HepG2 (cell line): ENCODE data around the gene ELL. TPM values are rescaled to one million over a fixed set of nuclear protein-coding genes. Genes with fewer than 3 reads are reported as not detected.

ENCODE experiments used
- ATF5 ChIP-seq: sonication (generic); formaldehyde crosslinking; IDR thresholded peaks from 2 replicates; pipeline ENCODE4 v1.4.0; 2020; ENCODE audit warnings: mild to moderate bottlenecking, low read depth, missing genetic modification reagents
- BHLHE40 ChIP-seq: IDR thresholded peaks from 2 replicates; pipeline ENCODE4 v1.6.1; 2011; ENCODE audit warnings: low read length, improper control_type of control experiment
- CREM ChIP-seq, 2 experiments: sonication (generic) in 1 of 2; formaldehyde crosslinking in 1 of 2; IDR thresholded peaks; 2 replicates each; pipeline versions ENCODE4 v1.4.0 to v1.6.1; 2016 to 2020; ENCODE audit warnings: antibody characterized with exemption in 1 of 2, mild to moderate bottlenecking in 1 of 2, missing genetic modification reagents in 1 of 2
- CTCF ChIP-seq: sonication (generic); formaldehyde crosslinking; IDR thresholded peaks from 2 replicates; pipeline ENCODE4 v1.5.0; 2020; ENCODE audit warnings: mild to moderate bottlenecking, missing genetic modification reagents, moderate library complexity
- ELF3 ChIP-seq: IDR thresholded peaks from 2 replicates; pipeline ENCODE4 v1.6.1; 2016; ENCODE audit warnings: missing genetic modification reagents, missing compliant biosample characterization
- FOXA3 ChIP-seq: IDR thresholded peaks from 2 replicates; pipeline ENCODE4 v1.6.1; 2016; ENCODE audit warnings: missing genetic modification reagents, missing compliant biosample characterization
- HDAC2 ChIP-seq: sonication (generic); formaldehyde crosslinking; IDR thresholded peaks from 2 replicates; pipeline ENCODE4 v1.4.0; 2020; ENCODE audit warnings: missing genetic modification reagents
- MAX ChIP-seq: IDR thresholded peaks from 2 replicates; pipeline ENCODE4 v1.6.1; 2012; ENCODE audit warnings: inconsistent platforms
- MED1 ChIP-seq: sonication (generic); formaldehyde crosslinking; IDR thresholded peaks from 2 replicates; pipeline ENCODE4 v1.4.0; 2020; ENCODE audit warnings: missing genetic modification reagents
- NCOA5 ChIP-seq: sonication (generic); formaldehyde crosslinking; IDR thresholded peaks from 2 replicates; pipeline ENCODE4 v1.4.0; 2020; ENCODE audit warnings: missing genetic modification reagents
- NCOR1 ChIP-seq: fragments of 200-600 bp; sonication (generic); IDR thresholded peaks from 2 replicates; pipeline ENCODE4 v1.7.0; 2017; ENCODE audit warnings: antibody characterized with exemption, low read length, borderline replicate concordance
- NR2F2 ChIP-seq: IDR thresholded peaks from 2 replicates; pipeline ENCODE4 v1.6.1; 2012; ENCODE audit warnings: low read depth, inconsistent platforms, borderline replicate concordance
- PPARG ChIP-seq: conservative IDR thresholded peaks from 2 replicates; pipeline ENCODE4 v1.6.1; 2016; ENCODE audit warnings: missing biosample characterization, missing genetic modification reagents
- RFXAP ChIP-seq: sonication (generic); formaldehyde crosslinking; IDR thresholded peaks from 2 replicates; pipeline ENCODE4 v1.4.0; 2020; ENCODE audit warnings: missing genetic modification reagents, borderline replicate concordance
- RXRA ChIP-seq: sonication (generic); formaldehyde crosslinking; IDR thresholded peaks from 2 replicates; pipeline ENCODE4 v1.5.1; 2020; ENCODE audit warnings: missing genetic modification reagents
- SALL2 ChIP-seq: sonication (generic); formaldehyde crosslinking; IDR thresholded peaks from 2 replicates; pipeline ENCODE4 v1.8.1; 2023; ENCODE audit warnings: mild to moderate bottlenecking, missing genetic modification reagents, inconsistent platforms
- SAP130 ChIP-seq: IDR thresholded peaks from 2 replicates; pipeline ENCODE4 v1.6.1; 2016; ENCODE audit warnings: low read depth
- SMARCC2 ChIP-seq: fragments of 450-650 bp; IDR thresholded peaks from 2 replicates; pipeline ENCODE4 v1.6.1; 2017; ENCODE audit warnings: antibody characterized with exemption, mild to moderate bottlenecking
- SOX6 ChIP-seq, 2 experiments: fragments of 450-650 bp in 1 of 2; sonication (generic) in 1 of 2; formaldehyde crosslinking in 1 of 2; IDR thresholded peaks; 2 replicates each; pipeline versions ENCODE4 v1.4.0 to v1.6.1; 2017 to 2020; ENCODE audit warnings: antibody characterized with exemption in 1 of 2, mild to moderate bottlenecking in 1 of 2, missing genetic modification reagents in 1 of 2
- STAG1 ChIP-seq: sonication (generic); formaldehyde crosslinking; IDR thresholded peaks from 2 replicates; pipeline ENCODE4 v1.4.0; 2020; ENCODE audit warnings: missing genetic modification reagents
- TFAP4 ChIP-seq: sonication (generic); IDR thresholded peaks from 2 replicates; pipeline ENCODE4 v1.6.1; 2016; ENCODE audit warnings: low read depth, borderline replicate concordance
- TFE3 ChIP-seq: IDR thresholded peaks from 2 replicates; pipeline ENCODE4 v1.6.1; 2016
- ZNF33A ChIP-seq: sonication (generic); formaldehyde crosslinking; IDR thresholded peaks from 2 replicates; pipeline ENCODE4 v1.5.1; 2020; ENCODE audit warnings: missing genetic modification reagents, mild to moderate bottlenecking, moderate library complexity, borderline replicate concordance
- ZSCAN21 ChIP-seq: sonication (generic); formaldehyde crosslinking; IDR thresholded peaks from 2 replicates; pipeline ENCODE4 v1.8.0; 2022; ENCODE audit warnings: mild to moderate bottlenecking, missing genetic modification reagents, moderate library complexity, borderline replicate concordance
- polyA plus RNA-seq, 8 experiments: library from polyadenylated mRNA; depleted of rRNA in 3 of 8; stranded (reverse) in 7 of 8; unstranded in 1 of 8; fragments of >200 nt; fragmentation: Illumina TruSeq in 4 of 8; extraction: Trizol in 4 of 8; gene quantifications; 2 replicates each; pipeline versions ENCODE4 v1.2.1 to v1.2.3, GENCODE V29; 2011 to 2016; ENCODE audit warnings: low read depth in 4 of 8, missing spikeins in 1 of 8, mixed read lengths in 1 of 8; ENCODE audit not compliant: insufficient read depth in 1 of 8
- total RNA-seq, 5 experiments: library from RNA; depleted of rRNA; stranded (reverse); fragments of >200 nt; fragmentation: Illumina TruSeq; extraction: Trizol; gene quantifications; 2 replicates each; pipeline ENCODE4 v1.2.3, GENCODE V29; 2016; ENCODE audit warnings: low read depth in 1 of 5

Gene ELL
- total and polyA plus RNA-seq, 2 of the 13 experiments (the other 11 are each of a cell fraction or from before 2014, with no cell fraction given), result 3.7 to 5.4 TPM

GRCh38 chr19:18507727-18508440 lies 14.0 kb downstream of the ELL start (continued):
- peak; percentile 61; the same call in 1 of the 2 replicates for TF ChIP-seq NCOR1
- peak; percentile 35; the same call in 1 of the 2 replicates for TF ChIP-seq STAG1 (CRISPR knock-in tag)
- TF ChIP-seq RFXAP, result no peak
- peak; percentile 31; the same call in 1 of the 2 replicates for TF ChIP-seq PPARG (CRISPR knock-in tag)
- TF ChIP-seq SMARCC2, result no peak
- TF ChIP-seq ZNF33A (CRISPR knock-in tag), result no peak
- TF ChIP-seq SOX6 (IDR thresholded peaks at IDR 0.05), result no peak
- peak; percentile 20; the same call in 1 of the 2 replicates for TF ChIP-seq SOX6 (CRISPR knock-in tag; IDR thresholded peaks at IDR 0.05)
- TF ChIP-seq TFE3 (CRISPR knock-in tag), result peak; percentile 74; the same call in 1 of the 2 replicates
- 0 out of 2 replicates have a peak, but pooled peaks have one; percentile 47 for TF ChIP-seq NR2F2
- TF ChIP-seq TFAP4, result peak; percentile 36; the same call in 1 of the 2 replicates
- TF ChIP-seq NCOA5 (CRISPR knock-in tag), result no peak
- TF ChIP-seq ATF5, result no peak
- 0 out of 2 replicates have a peak, but pooled peaks have one; percentile 29 for TF ChIP-seq ZSCAN21 (CRISPR knock-in tag)
- peak; percentile 49; the same call in 1 of the 2 replicates for TF ChIP-seq BHLHE40
- peak; percentile 85 for TF ChIP-seq RXRA
- peak; percentile 72 for TF ChIP-seq SAP130 (CRISPR knock-in tag)
- TF ChIP-seq FOXA3 (CRISPR knock-in tag), result peak; percentile 50
- no peak for TF ChIP-seq ELF3 (CRISPR knock-in tag)
- TF ChIP-seq SALL2 (CRISPR knock-in tag), result no peak
- TF ChIP-seq CTCF, result peak; percentile 55
- peak; percentile 70 for TF ChIP-seq MAX
- peak; percentile 46; the same call in 1 of the 2 replicates for TF ChIP-seq HDAC2 (CRISPR knock-in tag)
- 0 out of 2 replicates have a peak, but pooled peaks have one; percentile 22 for TF ChIP-seq CREM (IDR thresholded peaks at IDR 0.05)
- TF ChIP-seq CREM (CRISPR knock-in tag; IDR thresholded peaks at IDR 0.05), result no peak
- peak; percentile 42; the same call in 1 of the 2 replicates for TF ChIP-seq MED1 (CRISPR knock-in tag)
